GM19463 (cell line): ENCODE results near the gene ANKRD11.
"Not testable (repeated sequence)": the region's sequence is repeated elsewhere in the genome, so short reads cannot be mapped to it uniquely, and the experiment has no call there.

Experiments
- ATAC-seq: cut with Tn5 transposase; IDR thresholded peaks from one replicate; pipeline ENCODE4 v1.9.1; 2021; ENCODE audit warnings: mild to moderate bottlenecking, moderate library complexity; ENCODE audit not compliant: unreplicated experiment

ANKRD11 gene

GRCh38 chr16:89482150-89482816 lies 8.1 kb downstream of the ANKRD11 start:
- no peak for ATAC-seq

- ATAC-seq = no peak
Observed at GRCh38 chr16:89481356-89481955, 8.9 kb downstream of the ANKRD11 start.

GRCh38 chr16:89478576-89479221 lies 11.7 kb downstream of the ANKRD11 start:
- ATAC-seq = no peak

GRCh38 chr16:89476811-89477261 lies 13.5 kb downstream of the ANKRD11 start:
- ATAC-seq = peak; percentile 47

- ATAC-seq = peak; percentile 19
Observed at GRCh38 chr16:89476379-89476778, 14.0 kb downstream of the ANKRD11 start.

- no peak for ATAC-seq
Observed at GRCh38 chr16:89475144-89475543, 15.2 kb downstream of the ANKRD11 start.

- no peak for ATAC-seq
Observed at GRCh38 chr16:89473791-89474414, 16.5 kb downstream of the ANKRD11 start.

- ATAC-seq = no peak
Observed at GRCh38 chr16:89473136-89473712, 17.1 kb downstream of the ANKRD11 start.

- no peak for ATAC-seq
Observed at GRCh38 chr16:89472711-89473075, 17.7 kb downstream of the ANKRD11 start.

GRCh38 chr16:89467382-89467781 lies 23.0 kb downstream of the ANKRD11 start:
- no peak for ATAC-seq

GRCh38 chr16:89466920-89467319 lies 23.4 kb downstream of the ANKRD11 start:
- no peak for ATAC-seq

GRCh38 chr16:89463312-89463711 lies 27.0 kb downstream of the ANKRD11 start:
- not testable (repeated sequence) for ATAC-seq

- not testable (repeated sequence) for ATAC-seq
Observed at GRCh38 chr16:89462639-89463038, 27.7 kb downstream of the ANKRD11 start.

- not testable (repeated sequence) for ATAC-seq
Observed at GRCh38 chr16:89461890-89462289, 28.5 kb downstream of the ANKRD11 start.

GRCh38 chr16:89460556-89460955 lies 29.8 kb downstream of the ANKRD11 start:
- no peak for ATAC-seq

- no peak for ATAC-seq
Observed at GRCh38 chr16:89458967-89459366, 31.4 kb downstream of the ANKRD11 start.

GRCh38 chr16:89458551-89458950 lies 31.8 kb downstream of the ANKRD11 start:
- no peak for ATAC-seq

GRCh38 chr16:89456419-89456959 lies 33.9 kb downstream of the ANKRD11 start:
- ATAC-seq = no peak

- no peak for ATAC-seq
Observed at GRCh38 chr16:89455692-89456091, 34.7 kb downstream of the ANKRD11 start.

GRCh38 chr16:89455178-89455577 lies 35.2 kb downstream of the ANKRD11 start:
- ATAC-seq = no peak
